Transverse colon (tissue), 4 donors: ENCODE measurements around the gene PCNT.

Experiments
- POLR2A ChIP-seq: fragments of 450-650 bp; IDR thresholded peaks from one replicate; pipeline ENCODE4 v1.6.1; 2016; ENCODE audit warnings: antibody characterized with exemption, mild to moderate bottlenecking, moderate library complexity
- POLR2AphosphoS5 ChIP-seq, 3 donors: sonication (generic); formaldehyde crosslinking; IDR thresholded peaks; one replicate each; pipeline ENCODE4 v1.6.1; 2016; ENCODE audit warnings: antibody characterized with exemption in 3 of 3
- TF ChIP-seq, protein P1 (sequence below), 5 experiments: fragments of 200-600 bp in 3 of 5; fragments of 450-650 bp in 2 of 5; sonication (generic) in 3 of 5; IDR thresholded peaks; 1 replicate in 2 of 5; 2 replicates in 3 of 5; pipeline ENCODE4 v1.5.1; 2016 to 2017; ENCODE audit warnings: antibody characterized with exemption in 5 of 5, inconsistent platforms in 3 of 5, mild to moderate bottlenecking in 2 of 5, moderate library complexity in 1 of 5

DNA sequence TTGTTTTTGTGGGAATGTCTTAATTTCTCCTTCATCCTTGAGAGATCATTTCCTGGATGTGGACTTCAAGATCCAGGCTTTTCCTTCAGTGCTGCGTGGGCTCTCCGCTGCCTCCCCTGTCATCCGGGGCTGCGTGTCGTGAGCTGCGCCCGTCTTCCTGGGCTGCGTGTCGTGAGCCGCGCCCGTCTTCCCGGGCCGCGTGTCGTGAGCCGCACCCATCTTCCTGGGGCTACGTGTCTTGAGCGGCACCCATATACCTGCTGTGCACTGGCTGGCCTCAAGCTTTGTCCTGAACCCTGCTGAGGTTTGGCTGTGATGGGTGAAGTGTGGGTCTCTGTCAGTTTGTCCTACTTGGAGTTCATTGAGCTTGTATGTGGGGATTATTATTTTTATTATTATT lies 55.1 kb downstream of the PCNT start:
- TF ChIP-seq, protein P1, sequence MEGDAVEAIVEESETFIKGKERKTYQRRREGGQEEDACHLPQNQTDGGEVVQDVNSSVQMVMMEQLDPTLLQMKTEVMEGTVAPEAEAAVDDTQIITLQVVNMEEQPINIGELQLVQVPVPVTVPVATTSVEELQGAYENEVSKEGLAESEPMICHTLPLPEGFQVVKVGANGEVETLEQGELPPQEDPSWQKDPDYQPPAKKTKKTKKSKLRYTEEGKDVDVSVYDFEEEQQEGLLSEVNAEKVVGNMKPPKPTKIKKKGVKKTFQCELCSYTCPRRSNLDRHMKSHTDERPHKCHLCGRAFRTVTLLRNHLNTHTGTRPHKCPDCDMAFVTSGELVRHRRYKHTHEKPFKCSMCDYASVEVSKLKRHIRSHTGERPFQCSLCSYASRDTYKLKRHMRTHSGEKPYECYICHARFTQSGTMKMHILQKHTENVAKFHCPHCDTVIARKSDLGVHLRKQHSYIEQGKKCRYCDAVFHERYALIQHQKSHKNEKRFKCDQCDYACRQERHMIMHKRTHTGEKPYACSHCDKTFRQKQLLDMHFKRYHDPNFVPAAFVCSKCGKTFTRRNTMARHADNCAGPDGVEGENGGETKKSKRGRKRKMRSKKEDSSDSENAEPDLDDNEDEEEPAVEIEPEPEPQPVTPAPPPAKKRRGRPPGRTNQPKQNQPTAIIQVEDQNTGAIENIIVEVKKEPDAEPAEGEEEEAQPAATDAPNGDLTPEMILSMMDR (IDR thresholded peaks at IDR 0.05) = no peak
- TF ChIP-seq POLR2AphosphoS5 (IDR thresholded peaks at IDR 0.05) (no peak), POLR2A (no peak)
